ENCODE data around the gene COG5. TPM values are rescaled to one million over a fixed set of nuclear protein-coding genes. Genes with fewer than 3 reads are reported as not detected.
A peak's percentile ranks its signal among the peaks of the same experiment; 100 is the strongest.

Gene COG5
- total RNA-seq, 1 experiment from 2014 or later = 56.1 TPM

GRCh38 chr7:107564553-107565298, 1.0 kb upstream of the COG5 start:
- H3K9me2 ChIP-seq (replicated peaks; ENCODE audit: insufficient read depth, low read length) = no peaks in the 10 kb centered on the region
- peaks cover 74% of the 10 kb centered on the region for H3K79me2 ChIP-seq (ENCODE audit: low read length)
- peak overlapping the region; percentile 88 for H3K4me3 ChIP-seq (ENCODE audit: low read length)
- no peaks in the 10 kb centered on the region for H3K9me3 ChIP-seq (ENCODE audit: low read length)
- peaks cover 13% of the 10 kb centered on the region; the same call in 1 of the 2 replicates for H3K36me3 ChIP-seq (ENCODE audit: insufficient read depth, low read length)
- H4K20me1 ChIP-seq (ENCODE audit: insufficient read depth, low read depth, low read length) = no peaks in the 10 kb centered on the region
- H3K27me3 ChIP-seq (ENCODE audit: low read length) = no peaks in the 10 kb centered on the region
- peak overlapping the region; percentile 79 for H3K4me2 ChIP-seq (ENCODE audit: low read depth, low read length, poor library complexity, severe bottlenecking)
- peaks cover 39% of the 10 kb centered on the region for H3K4me1 ChIP-seq (ENCODE audit: low read length)
- no peak overlapping the region; the same call in 1 of the 2 replicates for H3K27ac ChIP-seq (ENCODE audit: low read length)
- peak overlapping the region; percentile 88 for H3K9ac ChIP-seq (ENCODE audit: low read length)
- DNase-seq = peak; percentile 65
- peak overlapping the region; percentile 77; the same call in 1 of the 2 replicates for H2AFZ ChIP-seq (ENCODE audit: low read length)

- Histone ChIP-seq H4K20me1 (ENCODE audit: insufficient read depth, low read depth, low read length) (no peaks in the 10 kb centered on the region), H3K4me1 (ENCODE audit: low read length) (peaks cover 45% of the 10 kb centered on the region), H3K9ac (ENCODE audit: low read length) (peak overlapping the region; percentile 88), H3K27me3 (ENCODE audit: low read length) (no peaks in the 10 kb centered on the region), H3K4me3 (ENCODE audit: low read length) (peak overlapping the region; percentile 88), H3K79me2 (ENCODE audit: low read length) (peaks cover 82% of the 10 kb centered on the region), H3K4me2 (ENCODE audit: low read depth, low read length, poor library complexity, severe bottlenecking) (peak overlapping the region; percentile 79), H3K36me3 (ENCODE audit: insufficient read depth, low read length) (peaks cover 13% of the 10 kb centered on the region; the same call in 1 of the 2 replicates), H3K9me2 (replicated peaks; ENCODE audit: insufficient read depth, low read length) (no peaks in the 10 kb centered on the region), H3K27ac (ENCODE audit: low read length) (peak overlapping the region; percentile 5; the same call in 1 of the 2 replicates), H2AFZ (ENCODE audit: low read length) (no peak overlapping the region; the same call in 1 of the 2 replicates), H3K9me3 (ENCODE audit: low read length) (no peaks in the 10 kb centered on the region)
- peak; percentile 53 for DNase-seq
Observed at GRCh38 chr7:107563081-107563774, 492 bp downstream of the COG5 start.

- peaks cover 88% of the 10 kb centered on the region for H3K79me2 ChIP-seq (ENCODE audit: low read length)
- no peaks in the 10 kb centered on the region for H3K9me2 ChIP-seq (replicated peaks; ENCODE audit: insufficient read depth, low read length)
- no peak overlapping the region for H3K27ac ChIP-seq (ENCODE audit: low read length)
- H3K36me3 ChIP-seq (ENCODE audit: insufficient read depth, low read length) = peaks cover 14% of the 10 kb centered on the region
- peaks cover 45% of the 10 kb centered on the region for H3K4me1 ChIP-seq (ENCODE audit: low read length)
- DNase-seq = peak; percentile 45
- no peak overlapping the region for H3K9ac ChIP-seq (ENCODE audit: low read length)
- H3K4me3 ChIP-seq (ENCODE audit: low read length) = no peak overlapping the region
- H4K20me1 ChIP-seq (ENCODE audit: insufficient read depth, low read depth, low read length) = no peaks in the 10 kb centered on the region
- peak overlapping the region; percentile 27 for H3K4me2 ChIP-seq (ENCODE audit: low read depth, low read length, poor library complexity, severe bottlenecking)
- no peak overlapping the region for H2AFZ ChIP-seq (ENCODE audit: low read length)
- H3K9me3 ChIP-seq (ENCODE audit: low read length) = no peaks in the 10 kb centered on the region
- H3K27me3 ChIP-seq (ENCODE audit: low read length) = no peaks in the 10 kb centered on the region
Observed at GRCh38 chr7:107560898-107561516, 2.7 kb downstream of the COG5 start.

- no peak overlapping the region for H3K4me2 ChIP-seq (ENCODE audit: low read depth, low read length, poor library complexity, severe bottlenecking)
- no peak overlapping the region for H3K9ac ChIP-seq (ENCODE audit: low read length)
- no peak overlapping the region for H3K27ac ChIP-seq (ENCODE audit: low read length)
- H4K20me1 ChIP-seq (ENCODE audit: insufficient read depth, low read depth, low read length) = no peaks in the 10 kb centered on the region
- H3K9me3 ChIP-seq (ENCODE audit: low read length) = no peaks in the 10 kb centered on the region
- H3K4me3 ChIP-seq (ENCODE audit: low read length) = no peak overlapping the region
- H3K27me3 ChIP-seq (ENCODE audit: low read length) = no peaks in the 10 kb centered on the region
- H2AFZ ChIP-seq (ENCODE audit: low read length) = no peak overlapping the region
- peaks cover 87% of the 10 kb centered on the region for H3K79me2 ChIP-seq (ENCODE audit: low read length)
- peaks cover 23% of the 10 kb centered on the region for H3K36me3 ChIP-seq (ENCODE audit: insufficient read depth, low read length)
- DNase-seq = no peak
- H3K4me1 ChIP-seq (ENCODE audit: low read length) = peaks cover 38% of the 10 kb centered on the region
- H3K9me2 ChIP-seq (replicated peaks; ENCODE audit: insufficient read depth, low read length) = no peaks in the 10 kb centered on the region
Observed at GRCh38 chr7:107559864-107560263, 3.9 kb downstream of the COG5 start.

GRCh38 chr7:107555893-107556292, 7.8 kb downstream of the COG5 start:
- Histone ChIP-seq H3K4me2 (ENCODE audit: low read depth, low read length, poor library complexity, severe bottlenecking) (no peak overlapping the region), H3K4me1 (ENCODE audit: low read length) (peaks cover 12% of the 10 kb centered on the region), H3K79me2 (ENCODE audit: low read length) (peaks cover 85% of the 10 kb centered on the region), H2AFZ (ENCODE audit: low read length) (no peak overlapping the region), H3K27me3 (ENCODE audit: low read length) (no peaks in the 10 kb centered on the region), H4K20me1 (ENCODE audit: insufficient read depth, low read depth, low read length) (no peaks in the 10 kb centered on the region), H3K27ac (ENCODE audit: low read length) (no peak overlapping the region), H3K4me3 (ENCODE audit: low read length) (no peak overlapping the region), H3K9me3 (ENCODE audit: low read length) (no peaks in the 10 kb centered on the region), H3K9ac (ENCODE audit: low read length) (no peak overlapping the region), H3K9me2 (replicated peaks; ENCODE audit: insufficient read depth, low read length) (no peaks in the 10 kb centered on the region), H3K36me3 (ENCODE audit: insufficient read depth, low read length) (peaks cover 50% of the 10 kb centered on the region)
- no peak for DNase-seq

- Histone ChIP-seq H4K20me1 (ENCODE audit: insufficient read depth, low read depth, low read length) (no peaks in the 10 kb centered on the region), H3K9me3 (ENCODE audit: low read length) (no peaks in the 10 kb centered on the region), H3K36me3 (ENCODE audit: insufficient read depth, low read length) (peaks cover 60% of the 10 kb centered on the region), H2AFZ (ENCODE audit: low read length) (no peak overlapping the region), H3K27ac (ENCODE audit: low read length) (no peak overlapping the region), H3K9ac (ENCODE audit: low read length) (no peak overlapping the region), H3K27me3 (ENCODE audit: low read length) (no peaks in the 10 kb centered on the region), H3K4me2 (ENCODE audit: low read depth, low read length, poor library complexity, severe bottlenecking) (no peak overlapping the region), H3K79me2 (ENCODE audit: low read length) (peaks cover 67% of the 10 kb centered on the region), H3K4me1 (ENCODE audit: low read length) (no peaks in the 10 kb centered on the region), H3K9me2 (replicated peaks; ENCODE audit: insufficient read depth, low read length) (no peaks in the 10 kb centered on the region), H3K4me3 (ENCODE audit: low read length) (no peak overlapping the region)
- no peak for DNase-seq
Observed at GRCh38 chr7:107551936-107552335, 11.8 kb downstream of the COG5 start.

DNA sequence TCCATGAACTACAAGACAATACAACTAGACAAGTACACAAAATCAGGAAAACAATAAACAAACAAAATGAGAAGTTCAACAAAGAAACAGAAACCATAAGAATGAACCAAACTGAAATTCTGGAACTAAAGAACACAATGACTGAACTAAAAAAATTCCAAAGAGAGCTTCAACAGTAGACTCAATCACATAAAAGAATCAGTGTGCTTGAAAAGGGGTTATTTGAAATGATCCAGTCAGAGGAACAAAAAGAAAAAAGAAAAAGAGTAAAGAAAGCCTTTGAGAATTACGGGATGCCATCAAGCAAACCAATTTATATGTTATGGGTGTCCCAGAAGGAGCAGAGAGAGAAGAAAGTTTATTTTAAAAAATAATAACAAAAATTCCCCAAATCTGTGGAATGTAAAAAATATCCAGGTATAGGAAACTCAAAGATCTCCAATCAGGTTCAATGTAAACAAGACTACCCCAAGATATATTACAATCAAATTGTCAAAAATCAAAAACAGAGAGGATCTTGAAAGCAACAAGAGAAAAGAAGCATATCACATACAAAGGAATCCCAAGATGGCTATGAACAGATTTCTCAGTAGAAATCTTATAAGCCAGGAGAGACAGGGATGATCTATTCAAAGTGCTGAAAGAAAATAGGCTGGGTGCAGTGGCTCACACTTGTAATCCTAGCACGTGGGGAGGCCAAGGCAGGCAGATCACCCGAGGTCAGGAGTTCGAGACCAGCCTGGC, 18.7 kb downstream of the COG5 start:
- peaks cover 50% of the 10 kb centered on the region for H3K36me3 ChIP-seq (ENCODE audit: insufficient read depth, low read length)
- no peak overlapping the region for H3K4me3 ChIP-seq (ENCODE audit: low read length)
- H3K4me2 ChIP-seq (ENCODE audit: low read depth, low read length, poor library complexity, severe bottlenecking) = no peak overlapping the region
- H3K9ac ChIP-seq (ENCODE audit: low read length) = no peak overlapping the region
- no peak overlapping the region for H3K27ac ChIP-seq (ENCODE audit: low read length)
- no peaks in the 10 kb centered on the region for H3K4me1 ChIP-seq (ENCODE audit: low read length)
- no peak for DNase-seq
- H3K9me2 ChIP-seq (replicated peaks; ENCODE audit: insufficient read depth, low read length) = no peaks in the 10 kb centered on the region
- H2AFZ ChIP-seq (ENCODE audit: low read length) = no peak overlapping the region
- no peaks in the 10 kb centered on the region for H4K20me1 ChIP-seq (ENCODE audit: insufficient read depth, low read depth, low read length)
- peaks cover 11% of the 10 kb centered on the region for H3K9me3 ChIP-seq (ENCODE audit: low read length)
- H3K79me2 ChIP-seq (ENCODE audit: low read length) = peaks cover 50% of the 10 kb centered on the region
- no peaks in the 10 kb centered on the region for H3K27me3 ChIP-seq (ENCODE audit: low read length)

All from Karpas-422 (cell line).